Activated effector memory CD4-positive, alpha-beta T cell treated with Interleukin-2 at 50 U/mL for 16 hours (primary cell): ENCODE results near the gene DUSP23.

Source experiments
- DNase-seq: peaks from one replicate; pipeline ENCODE4 v3.0.0-alpha.2; 2020

Gene DUSP23

GRCh38 chr1:159829273-159829634 is 48.5 kb downstream of the DUSP23 start:
- no peak for DNase-seq

- no peak for DNase-seq
Measured at GRCh38 chr1:159829822-159830465, 49.2 kb downstream of the DUSP23 start.

GRCh38 chr1:159830722-159831121 is 50.0 kb downstream of the DUSP23 start:
- DNase-seq: no peak

DNA sequence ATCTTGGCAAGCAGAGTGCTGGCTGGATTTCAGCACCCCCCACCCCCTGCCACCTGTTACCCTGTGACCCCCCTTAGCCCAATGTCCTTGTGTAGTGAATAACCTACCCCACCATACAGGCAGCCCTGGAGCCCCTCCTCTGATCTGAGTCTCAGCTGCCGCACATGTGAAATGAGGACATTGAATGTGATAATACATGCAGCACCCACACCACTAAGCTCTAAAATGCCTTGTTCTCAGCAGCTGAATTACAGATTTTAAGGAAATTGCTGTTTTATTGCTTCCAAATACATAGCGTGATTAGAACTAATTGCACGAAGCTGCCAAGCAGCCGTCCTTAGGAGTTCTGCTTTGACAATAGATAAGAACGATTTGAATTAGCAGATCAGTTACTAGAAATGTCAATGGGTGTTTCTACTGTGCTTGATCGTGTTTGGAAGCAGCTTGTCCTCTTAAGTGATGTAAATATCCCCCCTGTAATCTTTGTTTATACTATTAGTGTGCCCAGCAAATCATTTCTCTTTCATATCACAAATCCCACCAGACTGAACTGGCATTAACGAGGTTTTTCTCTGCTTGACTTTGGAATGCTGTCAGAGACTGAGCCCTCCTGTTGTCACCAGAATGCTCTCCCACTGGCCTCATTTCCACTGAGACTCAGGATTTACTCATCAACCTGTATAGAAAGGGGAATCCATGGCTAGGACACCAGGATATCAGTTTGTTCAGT is 50.8 kb downstream of the DUSP23 start:
- DNase-seq: no peak
